ENCODE data around the gene TRAF6. TPM values are rescaled to one million over a fixed set of nuclear protein-coding genes. Genes with fewer than 3 reads are reported as not detected.

TRAF6 gene
- total RNA-seq, 1 experiment from 2014 or later: 10.9 TPM

- no peaks in the 10 kb centered on the region for H3K27me3 Mint-ChIP-seq (ENCODE audit: insufficient read depth, unreplicated experiment)
- H3K4me1 Mint-ChIP-seq (ENCODE audit: low read depth, unreplicated experiment): peaks cover 8% of the 10 kb centered on the region
- intact Hi-C loops (cut with micrococcal nuclease; ENCODE audit: unreplicated experiment): no loop called here
- Histone ChIP-seq H3K36me3 (ENCODE audit: control insufficient read depth, insufficient read depth, low read length) (no peaks in the 10 kb centered on the region), H3K4me3 (ENCODE audit: low read depth, low read length) (no peak overlapping the region), H3K4me1 (peaks cover 12% of the 10 kb centered on the region), H3K9me3 (no peaks in the 10 kb centered on the region), H3K27me3 (replicated peaks; ENCODE audit: control insufficient read depth, insufficient read depth, low read length) (no peaks in the 10 kb centered on the region)
- ChIA-PET POLR2A (no interaction called here), CTCF (no interaction called here)
- no TSS peak for BruUV-seq (replicated peaks)
- H3K9me3 Mint-ChIP-seq (ENCODE audit: unreplicated experiment): peaks cover 9% of the 10 kb centered on the region
- DNase-seq: no peak
- H3K4me3 Mint-ChIP-seq (ENCODE audit: unreplicated experiment): no peak overlapping the region
- no peak overlapping the region for H3K27ac Mint-ChIP-seq (ENCODE audit: unreplicated experiment)
- no peak for TF ChIP-seq CTCF (IDR thresholded peaks at IDR 0.05; ENCODE audit: insufficient read depth in 1 of 2, low read depth in 1 of 2, low read length in 1 of 2, severe bottlenecking in 1 of 2, unreplicated experiment in 1 of 2)
- no peaks in the 10 kb centered on the region for H3K36me3 Mint-ChIP-seq (ENCODE audit: insufficient read depth, unreplicated experiment)
Observed at GRCh38 chr11:36438126-36438525, 71.9 kb downstream of the TRAF6 start.

- ChIA-PET CTCF (no interaction called here), POLR2A (no interaction called here)
- H3K4me3 ChIP-seq (ENCODE audit: low read depth, low read length): no peak overlapping the region
- no TSS peak for BruUV-seq (replicated peaks)
- peaks cover 8% of the 10 kb centered on the region for H3K9me3 Mint-ChIP-seq (ENCODE audit: unreplicated experiment)
- no peaks in the 10 kb centered on the region for H3K9me3 ChIP-seq
- no peaks in the 10 kb centered on the region for H3K36me3 ChIP-seq (ENCODE audit: control insufficient read depth, insufficient read depth, low read length)
- H3K4me3 Mint-ChIP-seq (ENCODE audit: unreplicated experiment): no peak overlapping the region
- no peak for TF ChIP-seq CTCF (IDR thresholded peaks at IDR 0.05; ENCODE audit: insufficient read depth in 1 of 2, low read depth in 1 of 2, low read length in 1 of 2, severe bottlenecking in 1 of 2, unreplicated experiment in 1 of 2)
- H3K4me1 ChIP-seq: peaks cover 18% of the 10 kb centered on the region
- no peaks in the 10 kb centered on the region for H3K36me3 Mint-ChIP-seq (ENCODE audit: insufficient read depth, unreplicated experiment)
- no peaks in the 10 kb centered on the region for H3K27me3 Mint-ChIP-seq (ENCODE audit: insufficient read depth, unreplicated experiment)
- H3K4me1 Mint-ChIP-seq (ENCODE audit: low read depth, unreplicated experiment): peaks cover 8% of the 10 kb centered on the region
- H3K27ac Mint-ChIP-seq (ENCODE audit: unreplicated experiment): no peak overlapping the region
- H3K27me3 ChIP-seq (replicated peaks; ENCODE audit: control insufficient read depth, insufficient read depth, low read length): no peaks in the 10 kb centered on the region
- no peak for DNase-seq
- intact Hi-C loops (cut with micrococcal nuclease; ENCODE audit: unreplicated experiment): no loop called here
Observed at GRCh38 chr11:36437413-36437812, 72.7 kb downstream of the TRAF6 start.

Other genes with a start within 250 kb of the TRAF6 start
- gene COMMD9, start 220.8 kb downstream of the TRAF6 start, total RNA-seq (2022): 46.9 and 48.7 TPM in 2 replicates
- 0.12 TPM in 1 of 2 replicates, not detected in the other for gene PRR5L, start 214.0 kb downstream of the TRAF6 start, total RNA-seq (2022)
- gene RAG1, start 57.7 kb upstream of the TRAF6 start, total RNA-seq (2022): 0.14 and 0.23 TPM in 2 replicates
- gene IFTAP, start 84.2 kb upstream of the TRAF6 start, total RNA-seq (2022): 8.9 and 10.4 TPM in 2 replicates
- gene RAG2, start 88.0 kb upstream of the TRAF6 start, total RNA-seq (2022): not detected in 2 replicates